NCI-H2196 treated with DMSO at 0.1 percent for 48 hours (cell line): ENCODE data around the gene ZNF436.

Source experiments
- DNase-seq: peaks from one replicate; lab custom pipeline; 2025; ENCODE audit not compliant: unreplicated experiment; lab: John Stamatoyannopoulos, UW

Gene ZNF436

DNA sequence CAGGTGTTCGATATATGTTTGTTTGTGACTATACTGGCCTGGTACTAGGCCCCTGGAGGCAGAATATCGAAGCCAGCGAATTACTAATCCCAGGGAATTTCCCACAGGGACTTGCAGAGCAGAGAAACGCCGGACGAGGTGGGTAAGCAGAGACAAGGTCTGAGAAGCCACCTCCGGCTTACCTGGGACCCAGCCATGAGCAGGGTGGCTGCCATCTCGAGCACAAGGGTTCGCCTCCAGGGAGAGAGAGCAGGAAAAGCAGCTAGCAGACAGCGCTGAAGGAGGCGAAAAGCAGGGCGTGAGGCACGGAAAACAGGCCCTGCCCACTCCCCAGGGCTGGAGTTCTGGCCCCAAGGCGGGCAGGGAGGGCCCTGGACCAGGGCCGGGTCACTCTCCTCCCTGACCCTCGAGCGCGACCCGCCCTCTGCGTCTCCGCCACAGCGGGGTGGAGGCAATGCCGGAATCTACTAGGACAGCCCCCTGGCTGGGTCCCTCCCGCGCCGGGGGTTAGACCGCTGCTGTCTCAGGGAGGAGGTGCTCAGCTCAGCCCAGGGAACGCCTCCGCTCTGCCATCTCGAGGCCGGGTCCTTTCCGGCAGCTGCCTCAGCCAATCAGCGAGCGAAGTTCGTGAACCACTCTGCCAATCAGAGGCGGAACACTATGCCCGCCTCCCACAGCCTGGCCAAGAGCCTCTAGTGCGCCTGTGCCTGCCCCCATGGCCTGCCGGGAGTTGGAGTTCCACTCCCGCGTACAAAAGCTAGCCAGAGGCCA, 1.7 kb downstream of the ZNF436 start:
- DNase-seq, result peak; percentile 99

DNA sequence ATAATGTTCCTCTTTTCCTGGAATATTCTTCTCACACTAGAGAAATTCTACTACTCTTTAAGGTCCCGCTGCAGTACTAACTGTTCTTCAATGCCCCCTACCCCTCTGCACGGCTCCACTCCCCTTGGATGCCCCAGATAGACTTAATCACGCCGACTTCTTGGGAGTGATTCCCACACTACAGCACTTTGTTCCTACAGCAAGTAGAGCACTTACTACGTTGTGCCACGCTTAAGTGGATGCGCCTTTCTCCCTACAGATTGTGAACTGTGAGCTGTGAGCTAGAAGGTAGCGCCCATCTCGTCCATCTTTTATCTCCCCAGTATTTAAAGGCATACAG, 2.2 kb downstream of the ZNF436 start:
- no peak for DNase-seq

DNA sequence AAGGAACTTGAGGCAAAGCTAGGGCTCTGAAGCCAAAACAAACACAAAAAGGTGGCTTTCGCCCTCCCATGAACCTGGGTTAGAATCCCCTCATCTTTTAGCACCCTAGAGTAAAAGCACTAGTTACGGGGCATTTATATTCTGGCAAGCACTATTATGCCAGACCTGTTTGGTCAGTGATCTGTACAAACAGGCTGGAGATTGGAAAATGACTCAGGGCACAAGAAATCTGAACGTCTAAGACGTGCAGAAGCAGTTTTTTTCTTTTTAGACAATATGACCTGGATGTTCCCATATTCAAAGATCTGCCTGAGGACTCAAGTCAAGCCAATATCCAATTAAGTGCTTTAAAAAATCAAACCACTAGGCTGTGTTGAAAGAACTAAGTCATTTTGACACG, 3.0 kb downstream of the ZNF436 start:
- DNase-seq, result no peak

DNA sequence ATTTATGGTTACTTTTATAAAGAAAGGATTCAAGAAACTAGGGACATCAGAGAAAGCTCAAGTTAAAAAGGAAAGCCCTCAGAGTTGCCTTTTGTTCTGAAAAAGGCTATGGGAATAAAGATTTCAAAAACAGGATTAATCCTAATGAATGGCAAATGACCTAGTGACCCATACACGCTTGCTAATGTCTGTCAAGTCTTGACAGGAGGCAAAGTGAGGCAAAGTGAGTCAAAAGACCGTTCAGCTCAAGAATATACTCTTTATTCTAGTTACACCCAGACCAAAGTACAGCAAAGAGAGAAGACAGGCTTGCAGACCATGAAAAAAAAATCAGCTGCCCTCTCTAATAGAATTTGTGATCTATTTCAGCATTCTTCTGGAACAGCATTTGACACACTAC, 3.5 kb downstream of the ZNF436 start:
- no peak for DNase-seq

DNA sequence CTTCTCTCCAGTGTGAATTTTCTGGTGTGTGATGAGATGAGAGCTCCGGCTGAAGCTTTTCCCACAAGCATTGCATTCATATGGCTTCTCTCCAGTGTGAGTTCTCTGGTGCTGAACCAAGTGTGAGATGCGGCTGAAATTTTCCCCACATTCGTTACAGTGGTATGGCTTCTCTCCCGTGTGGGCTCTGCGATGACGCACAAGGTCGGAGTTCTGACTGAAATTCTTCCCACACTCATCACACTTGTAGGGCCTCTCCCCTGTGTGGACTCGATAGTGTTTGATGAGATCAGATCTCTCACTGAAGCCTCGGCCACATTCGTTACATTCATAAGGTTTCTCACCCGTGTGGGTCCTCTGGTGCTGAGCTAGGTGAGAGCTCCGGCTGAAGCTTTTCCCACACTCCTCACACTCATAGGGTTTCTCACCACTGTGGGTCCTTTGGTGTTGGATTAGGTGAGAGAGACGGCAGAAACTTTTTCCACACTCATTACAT, 7.4 kb downstream of the ZNF436 start:
- DNase-seq, result no peak

DNA sequence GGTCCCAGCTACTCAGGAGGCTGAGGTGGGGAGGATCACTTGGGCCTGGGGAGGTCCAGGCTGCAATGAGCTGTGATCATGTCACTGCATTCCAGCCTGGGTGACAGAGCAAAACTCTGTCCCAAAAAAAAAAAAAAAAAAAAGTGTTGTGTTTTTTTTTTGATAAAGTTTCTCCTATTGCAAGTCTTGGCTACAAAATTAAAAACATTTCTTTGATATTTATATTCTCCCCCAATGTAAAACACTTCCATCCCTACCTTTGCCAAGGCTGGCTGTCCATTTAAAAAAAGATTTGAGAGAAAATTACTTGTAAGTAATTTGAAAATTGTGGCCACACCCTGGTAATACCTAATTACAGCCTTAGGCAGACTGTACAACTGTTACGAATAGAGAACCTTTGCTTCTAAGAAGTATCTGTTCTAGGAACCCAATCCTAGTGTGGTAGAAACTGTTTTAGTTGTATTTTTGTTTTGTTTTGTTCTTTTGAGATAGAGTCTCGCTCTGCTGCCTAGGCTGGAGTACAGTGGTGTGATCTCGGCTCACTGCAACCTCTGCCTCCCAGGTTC, 11.2 kb downstream of the ZNF436 start:
- no peak for DNase-seq

DNA sequence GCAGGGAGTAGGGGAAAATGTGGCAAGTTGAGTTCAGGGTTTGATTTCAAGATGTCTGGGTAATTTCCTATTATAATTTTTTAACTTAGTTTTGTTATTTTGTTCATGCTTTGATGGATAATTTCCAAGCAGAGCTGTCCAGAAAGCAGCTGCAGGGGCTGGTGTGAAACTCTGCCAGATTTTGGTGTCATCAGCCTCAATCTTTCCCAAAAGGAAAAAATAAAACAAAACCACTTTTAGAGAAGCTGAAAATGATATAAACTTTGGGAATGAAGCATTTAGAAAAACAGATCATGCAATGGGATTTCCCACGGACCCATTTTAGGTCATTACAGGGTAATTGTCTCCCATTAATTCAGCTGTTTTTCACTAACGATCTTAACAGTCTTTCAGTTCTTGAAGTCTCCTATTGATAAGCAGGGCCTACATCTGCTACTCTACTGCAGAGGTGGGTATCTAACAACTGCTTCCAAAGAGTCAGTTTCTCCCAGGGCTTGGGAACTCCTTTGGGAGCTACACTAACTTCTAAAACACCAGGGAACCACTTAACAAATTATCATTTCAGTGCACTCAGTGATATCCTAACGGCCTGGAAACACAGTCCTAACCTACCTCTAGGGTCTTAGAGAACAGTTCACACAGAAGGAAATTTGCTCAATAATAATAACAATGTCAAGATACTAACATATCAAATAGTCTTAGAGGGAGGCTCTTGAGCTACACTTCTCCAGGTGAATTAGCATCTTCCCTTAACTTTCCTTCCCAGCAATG, 12.3 kb downstream of the ZNF436 start:
- DNase-seq, result no peak

DNA sequence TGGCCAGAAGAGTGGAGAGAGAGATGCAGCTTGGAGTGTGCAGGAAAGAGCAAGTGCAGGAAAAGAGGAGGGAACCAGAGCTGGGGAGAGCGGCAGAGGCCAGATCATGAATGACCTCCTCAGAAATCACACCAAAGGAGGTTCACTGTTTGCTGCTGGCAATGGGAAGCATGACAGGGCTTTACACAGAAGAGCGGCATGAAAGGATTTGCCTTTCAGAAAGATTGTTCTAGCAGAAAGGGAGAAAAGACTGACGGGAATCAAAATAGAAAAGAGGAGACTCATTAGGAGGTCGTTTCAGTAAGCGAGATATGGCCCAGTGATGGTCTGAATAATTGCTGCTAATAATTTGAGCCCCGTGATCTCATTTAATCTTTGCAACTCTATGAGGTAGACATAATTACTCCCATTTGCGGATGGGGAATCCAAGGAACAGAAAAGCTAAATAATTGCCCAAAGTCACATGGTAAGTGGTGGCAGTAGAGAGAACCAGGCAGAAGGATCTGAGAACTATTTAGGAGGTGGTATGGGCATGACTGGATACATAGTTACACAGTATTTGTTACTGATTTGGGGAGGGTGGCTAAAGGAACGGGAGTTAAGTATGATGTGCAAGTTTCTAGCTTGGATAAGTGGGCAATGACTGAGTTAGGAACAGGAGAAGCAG, 13.0 kb downstream of the ZNF436 start:
- DNase-seq, result no peak

DNA sequence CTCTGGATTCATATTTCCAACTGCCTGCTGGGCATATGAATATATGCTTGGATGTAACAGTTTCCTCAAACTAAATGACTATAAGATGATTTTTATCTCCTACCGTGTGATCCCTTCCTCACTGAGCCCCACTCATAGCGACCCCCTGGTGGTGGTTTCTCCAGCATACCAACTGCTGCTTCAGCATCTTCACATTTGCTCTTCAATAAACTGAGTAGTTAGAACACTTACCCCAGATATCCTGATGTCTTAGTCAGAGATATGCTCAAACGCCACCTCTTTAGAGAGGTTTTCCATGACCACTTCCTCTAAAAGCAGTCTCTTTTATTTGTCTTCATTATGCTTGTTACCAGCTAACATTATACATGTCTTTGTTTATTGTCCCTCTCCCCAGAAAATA, 15.4 kb downstream of the ZNF436 start:
- no peak for DNase-seq

DNA sequence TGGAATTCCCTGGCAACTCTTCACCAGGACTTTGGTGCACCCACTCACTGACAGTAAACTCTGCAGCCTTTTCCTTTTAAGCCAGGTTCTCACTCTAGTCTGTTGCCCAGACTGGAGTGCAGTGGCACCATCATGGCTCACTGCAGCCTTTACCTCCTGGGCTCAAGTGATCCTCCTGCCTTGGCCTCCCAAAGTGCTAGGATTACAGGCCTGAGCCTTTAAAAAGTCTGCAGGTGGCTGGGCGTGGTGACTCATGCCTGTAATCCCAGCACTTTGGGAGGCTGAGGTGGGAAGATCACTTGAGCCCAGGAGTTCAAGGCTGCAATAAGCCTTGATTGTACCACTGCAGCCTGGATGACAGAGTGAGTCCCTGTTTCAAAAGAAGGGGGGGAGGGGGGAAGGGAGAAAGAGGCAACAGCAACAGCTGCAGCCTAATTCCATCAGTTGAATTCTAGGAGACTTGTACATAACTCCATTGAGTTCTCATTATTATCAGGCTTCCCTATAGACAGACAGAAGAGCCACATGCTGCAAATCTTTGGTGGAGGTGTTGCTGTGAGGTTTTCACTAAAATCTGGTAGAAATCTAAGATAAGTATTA, 17.4 kb downstream of the ZNF436 start:
- DNase-seq, result no peak

DNA sequence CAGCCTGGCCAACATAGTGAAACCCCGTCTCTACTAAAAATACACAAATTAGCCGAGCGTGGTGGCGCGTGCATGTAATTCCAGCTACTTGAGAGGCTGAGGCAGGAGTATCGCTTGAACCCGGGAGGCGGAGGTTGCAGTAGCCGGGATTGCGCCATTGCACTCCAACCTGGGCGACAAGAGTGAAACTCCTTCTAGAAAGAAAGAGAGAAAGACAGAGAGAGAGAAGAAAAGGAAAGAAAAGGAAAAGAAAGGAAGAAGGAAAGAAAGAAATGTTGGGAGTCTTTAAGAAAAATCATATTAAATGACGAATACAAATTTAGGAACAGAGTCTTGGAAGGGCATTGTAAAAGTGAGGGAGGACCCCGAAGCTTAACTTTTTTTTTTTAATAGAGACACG, 23.7 kb downstream of the ZNF436 start:
- DNase-seq, result no peak

DNA sequence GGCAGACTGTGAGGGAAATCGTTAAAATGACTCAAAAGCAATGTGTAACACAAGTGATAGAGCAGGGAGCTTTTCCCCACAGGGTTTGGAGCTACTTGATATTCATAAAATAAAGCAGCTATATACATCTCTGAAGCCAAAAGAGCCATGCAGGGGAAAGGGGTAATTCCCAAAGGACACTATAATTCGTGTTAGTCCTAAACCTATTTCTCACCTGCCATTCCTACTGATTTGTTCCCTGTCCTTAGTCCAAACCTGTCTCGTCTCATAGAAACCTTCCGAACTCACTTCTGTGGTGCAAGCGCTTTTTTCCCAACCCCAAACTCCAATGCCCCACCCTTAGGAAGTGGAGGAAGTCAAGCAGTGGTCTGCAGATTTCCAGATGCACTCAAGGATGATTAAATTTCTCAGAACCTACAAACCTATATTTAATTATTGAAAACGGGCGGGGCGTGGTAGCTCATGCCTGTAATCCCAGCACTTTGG, 24.6 kb downstream of the ZNF436 start:
- DNase-seq, result no peak

DNA sequence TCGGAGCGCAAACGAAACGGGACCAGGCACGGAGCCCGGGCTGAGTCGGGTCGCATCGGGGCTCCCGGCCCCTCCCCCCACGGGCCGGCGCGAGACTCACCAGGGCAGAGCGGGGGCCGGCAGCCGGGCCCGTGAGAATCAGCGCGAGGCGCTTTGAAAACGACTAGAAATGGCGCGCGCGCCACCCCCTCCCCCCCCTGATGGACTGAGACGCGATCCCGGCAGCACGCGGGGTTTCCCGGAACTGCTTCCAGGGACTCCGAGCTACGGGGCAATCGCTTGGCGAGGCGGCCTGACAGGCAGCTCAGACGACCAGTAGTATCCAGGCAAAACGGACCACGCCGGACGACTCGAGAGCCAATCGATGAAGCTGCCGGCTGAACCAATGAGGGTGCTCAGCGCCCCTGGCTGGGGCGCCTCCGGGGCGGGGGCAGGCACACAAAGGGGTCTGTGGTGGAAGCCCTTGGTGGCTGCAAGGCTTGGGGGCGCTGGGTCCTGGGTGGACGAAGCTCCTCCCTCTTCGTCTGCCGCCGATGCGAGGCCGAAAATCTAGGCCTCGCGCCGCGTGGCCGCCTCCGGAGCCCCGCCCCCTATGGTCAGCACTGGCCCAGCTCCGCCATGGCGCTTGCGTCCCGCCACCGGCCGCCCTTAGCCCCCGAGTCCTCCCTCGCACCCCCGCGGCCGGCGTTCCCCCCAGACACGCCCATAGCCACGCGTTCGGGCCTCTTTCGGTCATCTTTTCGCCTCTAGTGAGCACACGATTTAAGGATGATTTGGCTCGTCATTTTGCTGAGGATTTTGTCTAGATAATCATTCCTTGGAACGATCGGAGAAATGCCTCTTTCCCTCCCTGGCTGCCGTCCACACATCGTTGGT, 25.3 kb downstream of the ZNF436 start, which contains the start of gene HNRNPR:
Gene HNRNPR (minus strand): TSS at position 174 of the 876 bp plus-strand sequence. CDS start 3,276 bp downstream, outside the sequence.
- peak; percentile 99 for DNase-seq

DNA sequence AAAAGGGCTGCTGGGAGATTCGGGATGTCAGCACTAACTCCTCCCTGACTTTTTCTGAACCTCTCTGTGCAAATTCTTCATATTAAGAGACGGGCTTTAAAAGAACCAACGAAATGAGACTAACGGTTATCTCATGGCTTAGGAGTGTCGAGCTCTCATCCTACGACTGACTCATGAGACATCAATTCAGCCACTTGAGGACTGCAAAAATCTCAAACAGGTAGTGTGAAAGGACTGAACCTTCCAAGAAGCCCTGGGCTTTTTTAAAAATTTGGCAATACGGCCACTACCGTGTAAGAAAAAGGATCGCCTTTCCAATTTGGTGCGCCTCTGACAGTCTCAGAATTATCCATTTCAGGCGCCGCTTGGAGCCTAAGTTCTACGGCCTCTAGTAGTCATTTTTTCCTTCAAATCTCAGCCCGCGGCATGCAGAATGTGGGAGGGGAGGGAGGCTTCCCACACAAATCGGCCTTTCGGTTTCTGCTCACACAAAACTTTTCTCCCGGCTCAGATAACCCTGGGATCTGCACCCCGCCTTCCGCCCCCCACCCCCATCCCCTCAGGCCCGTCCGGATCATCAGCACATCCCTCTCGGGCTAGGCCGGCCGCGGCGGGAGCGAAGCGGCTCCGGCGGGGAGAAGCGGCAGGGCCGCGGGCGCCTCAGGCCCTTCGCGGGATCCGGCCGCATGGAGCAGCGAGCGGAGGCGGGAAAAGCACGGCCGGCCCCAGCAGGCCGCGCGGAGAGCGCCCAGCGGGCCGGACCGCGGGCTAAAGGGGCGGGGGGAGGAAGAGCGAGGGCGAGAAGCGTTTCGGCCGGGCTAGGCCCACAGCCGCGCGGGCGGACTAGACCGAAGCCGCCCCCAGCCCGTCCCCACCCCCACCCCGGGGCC, 26.2 kb downstream of the ZNF436 start:
- DNase-seq, result no peak

DNA sequence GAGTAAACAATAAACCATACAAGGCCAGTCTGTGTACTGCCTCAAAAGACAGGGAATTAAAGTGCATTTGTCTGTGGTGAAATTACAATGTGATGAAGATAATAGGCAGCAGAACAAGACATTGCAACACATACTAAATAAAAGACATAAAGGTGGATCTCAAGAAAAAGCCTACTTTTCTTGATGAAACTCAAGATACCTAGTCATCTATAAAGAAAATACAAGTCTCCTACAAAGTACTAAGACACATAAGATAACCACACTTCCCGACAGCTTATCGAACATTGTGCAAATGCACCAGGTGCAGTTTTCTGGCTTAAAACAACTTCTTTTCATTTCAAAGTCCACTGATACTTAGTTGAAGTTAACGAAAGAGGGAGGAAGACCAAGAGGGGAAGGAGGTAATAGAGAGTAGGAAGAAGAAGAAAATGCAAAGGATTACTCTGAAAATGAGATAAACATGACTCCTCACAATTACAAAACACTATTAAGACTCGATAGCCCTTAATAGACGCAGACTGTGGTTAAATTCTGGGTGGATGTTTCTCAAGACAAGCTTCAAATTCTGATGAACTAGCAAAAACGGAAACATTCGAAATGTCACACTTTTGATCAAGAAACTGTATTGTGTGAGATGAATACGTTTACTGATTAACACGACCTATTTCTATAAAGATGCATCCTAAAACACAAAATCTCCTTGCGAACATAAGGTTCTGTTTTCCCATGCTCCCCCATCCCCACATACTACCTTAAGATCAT, 27.5 kb downstream of the ZNF436 start:
- no peak for DNase-seq

DNA sequence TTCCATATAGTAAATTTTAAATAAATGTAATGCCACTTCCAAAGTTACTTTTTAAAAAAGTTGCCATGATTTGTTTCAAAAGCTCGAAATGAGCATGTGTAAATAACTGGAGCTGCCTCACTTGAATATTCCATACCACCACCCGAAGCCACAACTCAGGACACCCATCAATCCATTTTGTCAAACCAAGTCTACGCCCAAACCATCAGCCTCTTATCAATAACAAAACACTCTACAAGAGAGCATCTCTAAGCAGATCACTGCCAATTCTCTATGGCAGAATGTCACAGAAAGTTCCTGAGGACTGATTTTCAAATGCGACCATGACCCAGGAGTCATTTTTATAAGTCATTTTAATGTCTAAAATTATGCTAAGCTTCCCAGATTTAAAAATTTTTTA, 30.0 kb downstream of the ZNF436 start:
- DNase-seq, result no peak

DNA sequence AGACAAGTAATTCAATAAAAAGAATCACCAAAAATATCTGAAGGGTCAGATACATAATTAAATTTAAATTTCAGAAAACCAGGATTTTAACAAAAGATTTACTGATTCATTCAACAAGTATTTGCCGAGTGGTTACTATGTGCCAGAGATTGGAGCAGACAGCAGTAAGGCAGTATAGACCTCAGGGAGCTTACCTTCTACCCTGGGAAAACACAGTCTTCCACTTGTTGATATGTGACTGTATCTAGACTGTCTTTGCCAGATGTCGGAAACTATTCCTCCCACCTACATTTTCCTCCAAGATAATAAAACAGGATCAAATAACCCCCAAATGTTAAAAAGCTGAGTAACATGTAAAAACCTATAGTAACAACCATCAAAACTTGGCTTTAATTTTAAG, 31.8 kb downstream of the ZNF436 start:
- no peak for DNase-seq

DNA sequence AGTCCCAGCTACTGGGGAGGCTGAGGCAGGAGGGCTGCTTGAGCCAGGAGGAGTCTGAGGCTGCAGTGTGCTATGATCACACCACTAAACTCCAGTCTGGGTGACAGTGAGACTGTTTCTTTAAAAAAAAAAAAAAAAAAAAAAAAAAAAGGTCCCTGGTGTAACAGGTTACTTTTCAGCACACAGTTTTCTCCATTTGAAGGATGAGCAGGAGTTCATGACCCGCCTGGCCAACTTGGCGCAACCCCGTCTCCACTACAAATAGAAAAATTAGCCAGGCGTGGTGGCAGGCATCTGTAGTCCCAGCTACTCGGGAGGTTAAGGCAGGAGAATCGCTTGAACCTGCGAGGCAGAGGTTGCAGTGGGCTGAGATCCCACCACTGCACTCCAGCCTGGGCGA, 37.9 kb downstream of the ZNF436 start:
- no peak for DNase-seq
